ENCODE results near the gene GAS6.
A peak's percentile ranks its signal among the peaks of the same experiment; 100 is the strongest.

GAS6 gene

GRCh38 chr13:113864273-113864890 lies 506 bp upstream of the GAS6 start:
- peak in 1 of 2 experiments; percentile 24 for DNase-seq

GRCh38 chr13:113862931-113863523 lies 849 bp downstream of the GAS6 start:
- DNase-seq: peak in 1 of 2 experiments; percentile 81

- DNase-seq: peak in 1 of 2 experiments; percentile 50
These were observed 1.5 kb downstream of the GAS6 start for GRCh38 chr13:113862191-113862930.

GRCh38 chr13:113861433-113862030 lies 2.3 kb downstream of the GAS6 start:
- peak; percentile 24 to 66 for DNase-seq

GRCh38 chr13:113860665-113861432 lies 3.0 kb downstream of the GAS6 start:
- DNase-seq: peak; percentile 63 to 79

- peak; percentile 75 to 92 for DNase-seq
These were observed 3.7 kb downstream of the GAS6 start for GRCh38 chr13:113860051-113860664.

GRCh38 chr13:113859311-113860050 lies 4.4 kb downstream of the GAS6 start:
- DNase-seq: no peak

- DNase-seq: no peak
These were observed 6.2 kb downstream of the GAS6 start for GRCh38 chr13:113857531-113858195.

GRCh38 chr13:113856716-113857065 lies 7.2 kb downstream of the GAS6 start:
- no peak for DNase-seq

- DNase-seq: no peak
These were observed 7.8 kb downstream of the GAS6 start for GRCh38 chr13:113855931-113856715.

- DNase-seq: no peak
These were observed 8.6 kb downstream of the GAS6 start for GRCh38 chr13:113855012-113855921.

GRCh38 chr13:113854238-113855011 lies 9.5 kb downstream of the GAS6 start:
- DNase-seq: no peak

- no peak for DNase-seq
These were observed 10.2 kb downstream of the GAS6 start for GRCh38 chr13:113853518-113854237.

- no peak for DNase-seq
These were observed 11.0 kb downstream of the GAS6 start for GRCh38 chr13:113852536-113853517.

- DNase-seq: no peak
These were observed 11.9 kb downstream of the GAS6 start for GRCh38 chr13:113851826-113852535.

GRCh38 chr13:113851480-113851803 lies 12.4 kb downstream of the GAS6 start:
- no peak for DNase-seq

Measured in NCI-H526 (cell line).